HG03575 (cell line): ENCODE data around the gene ANKDD1A.

Experiments used
- ATAC-seq: cut with Tn5 transposase; IDR thresholded peaks from one replicate; pipeline ENCODE4 v1.9.1; 2021; ENCODE audit not compliant: unreplicated experiment, insufficient number of reproducible peaks, low FRiP score; ENCODE audit errors: extremely low read depth

The ANKDD1A gene

DNA sequence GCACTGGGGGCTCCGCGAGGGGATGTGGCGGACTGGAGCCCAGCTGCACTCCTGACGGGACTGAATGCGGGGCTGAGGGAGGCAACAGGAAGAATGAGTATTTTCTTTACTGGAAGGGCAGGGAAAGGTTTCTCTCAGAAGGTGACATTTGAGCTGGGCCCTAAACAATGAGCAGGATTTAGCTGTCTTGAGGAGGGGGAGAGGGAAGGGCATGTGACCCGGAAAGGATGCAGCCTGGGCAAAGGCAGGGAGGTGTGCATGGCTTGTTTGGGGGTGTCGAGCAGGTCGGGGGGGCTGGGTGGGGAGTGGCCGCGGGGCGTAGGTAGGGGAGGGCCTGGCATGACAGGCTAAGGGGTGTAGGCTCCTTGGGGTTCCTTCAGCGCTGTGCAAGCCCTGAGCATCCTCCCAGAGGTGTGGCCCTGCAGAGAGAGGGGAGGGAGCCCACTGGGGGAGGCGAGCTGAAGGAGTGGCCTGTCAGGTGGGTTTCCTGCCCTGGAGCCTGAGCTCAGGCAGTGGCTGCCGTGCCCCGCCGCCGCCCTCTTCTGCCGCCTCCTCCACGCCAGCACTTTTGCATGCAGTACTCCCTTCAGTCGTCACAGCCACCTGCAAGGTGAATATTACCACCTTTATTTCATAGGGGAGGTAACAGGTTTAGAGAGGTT, 17.2 kb upstream of the ANKDD1A start:
- ATAC-seq, result no peak

DNA sequence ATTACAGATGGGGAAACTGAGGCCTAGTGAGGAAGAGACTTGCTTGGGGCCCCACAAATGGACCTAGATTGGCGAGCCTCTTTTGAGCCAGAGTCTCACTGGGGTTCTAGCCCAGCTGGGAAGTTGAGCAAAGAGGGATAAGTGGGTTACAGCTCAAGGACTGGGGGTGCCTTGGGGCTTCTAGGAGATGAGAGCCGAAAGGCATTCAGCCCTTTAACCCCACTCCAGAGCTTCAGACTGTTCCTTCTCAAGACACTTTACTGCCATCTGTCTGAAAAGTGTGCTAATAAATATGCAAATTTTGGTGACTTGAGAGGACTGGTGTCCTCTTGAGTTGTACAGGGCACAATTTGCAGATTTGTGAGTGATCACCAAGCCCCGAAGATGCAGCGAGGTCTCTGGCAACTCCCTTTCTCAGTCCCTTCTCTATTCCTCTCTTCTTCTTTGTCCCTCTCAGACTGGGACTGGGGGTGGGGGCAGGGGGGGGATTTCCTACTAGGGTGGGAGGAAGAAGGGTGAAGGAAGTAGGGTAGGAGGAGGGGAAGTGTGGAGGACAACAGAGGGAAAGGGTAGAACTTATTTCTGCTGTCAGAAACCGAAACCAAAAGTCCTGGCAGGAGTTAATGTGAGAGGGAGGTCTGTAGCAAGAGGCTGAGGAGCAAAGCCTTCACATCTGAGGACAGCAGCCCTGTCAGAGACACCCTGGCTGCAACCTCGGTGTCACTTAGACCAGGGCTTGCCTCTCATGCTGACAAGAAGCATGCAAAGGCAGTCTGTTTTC, 16.2 kb upstream of the ANKDD1A start:
- no peak for ATAC-seq

GRCh38 chr15:64896371-64897069, 15.2 kb upstream of the ANKDD1A start:
- no peak for ATAC-seq

DNA sequence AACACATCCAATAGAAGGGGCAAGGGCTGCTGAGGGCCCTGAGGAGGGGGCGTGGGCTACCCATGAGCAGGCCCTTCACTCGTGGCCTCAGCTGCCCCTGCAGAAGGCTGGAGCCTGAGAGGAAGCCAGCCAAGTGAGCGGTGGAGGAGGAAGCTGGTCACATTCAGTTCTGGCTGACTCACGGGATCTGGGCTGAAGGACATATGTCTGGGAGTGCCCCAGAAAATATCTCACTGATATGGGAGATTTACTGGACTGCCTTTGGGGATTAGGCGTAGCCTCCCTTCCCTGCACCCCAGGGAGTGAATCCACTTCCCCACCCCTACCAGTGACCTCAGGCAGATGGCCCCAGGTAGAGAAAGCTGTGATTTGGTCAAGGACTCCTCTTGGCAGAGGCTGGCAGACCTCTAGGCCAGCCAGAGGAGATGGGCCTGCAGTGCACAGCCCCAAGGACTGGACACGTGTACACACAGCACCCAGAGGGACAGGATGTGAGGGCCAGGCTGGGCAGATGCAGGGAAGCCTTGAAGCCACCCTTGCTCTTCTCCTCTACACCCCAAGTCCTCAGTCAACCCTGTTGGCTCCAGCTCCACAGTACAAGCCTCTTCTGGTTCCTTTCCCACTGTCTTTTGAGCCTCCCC, 14.2 kb upstream of the ANKDD1A start:
- ATAC-seq, result no peak

GRCh38 chr15:64898406-64898805, 13.3 kb upstream of the ANKDD1A start:
- no peak for ATAC-seq

GRCh38 chr15:64901141-64901540, 10.6 kb upstream of the ANKDD1A start:
- no peak for ATAC-seq

GRCh38 chr15:64901914-64902313, 9.8 kb upstream of the ANKDD1A start:
- ATAC-seq, result no peak

DNA sequence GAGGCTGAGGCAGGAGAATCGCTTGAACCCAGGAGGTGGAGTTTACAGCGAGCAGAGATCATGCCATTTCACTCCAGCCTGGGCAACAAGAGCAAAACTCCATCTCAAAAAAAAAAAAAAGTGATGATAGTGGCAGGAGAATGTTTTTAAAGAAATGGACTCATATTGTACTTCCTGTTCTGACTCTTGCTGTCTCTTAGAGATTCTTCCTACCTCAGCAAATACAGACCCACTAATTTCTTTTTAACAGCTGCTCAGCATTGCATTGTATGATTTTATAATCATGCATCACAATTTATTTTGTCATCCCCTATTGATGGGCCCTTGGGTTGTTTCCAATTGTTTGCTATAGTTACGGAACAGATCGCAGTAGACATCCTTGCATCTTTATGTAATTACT, 8.8 kb upstream of the ANKDD1A start:
- no peak for ATAC-seq

GRCh38 chr15:64903326-64903950, 8.3 kb upstream of the ANKDD1A start:
- no peak for ATAC-seq

GRCh38 chr15:64904189-64904588, 7.5 kb upstream of the ANKDD1A start:
- no peak for ATAC-seq

- ATAC-seq, result no peak
Observed at GRCh38 chr15:64905119-64905831, 6.4 kb upstream of the ANKDD1A start.

- no peak for ATAC-seq
Observed at GRCh38 chr15:64905941-64906340, 5.8 kb upstream of the ANKDD1A start.

DNA sequence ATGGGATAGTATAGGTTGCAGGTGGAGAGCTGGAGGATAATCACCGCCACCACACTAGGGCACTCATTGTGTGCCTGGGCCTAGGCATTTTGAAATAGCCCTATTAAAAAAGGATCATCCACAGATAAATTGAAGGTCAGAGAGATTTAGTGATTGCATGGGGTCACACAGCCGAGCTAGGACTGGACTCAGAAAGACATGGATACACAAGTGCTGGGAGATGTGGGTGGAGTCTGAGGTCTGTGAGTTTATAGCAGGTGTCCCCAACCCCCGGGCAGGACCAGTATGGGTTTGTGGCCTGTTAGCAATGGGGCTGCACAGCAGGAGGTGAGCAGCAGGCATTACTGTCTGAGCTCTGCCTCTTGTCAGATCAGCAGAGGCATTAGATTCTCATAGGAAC, 5.3 kb upstream of the ANKDD1A start:
- ATAC-seq, result no peak

- no peak for ATAC-seq
Observed at GRCh38 chr15:64907991-64908390, 3.7 kb upstream of the ANKDD1A start.

DNA sequence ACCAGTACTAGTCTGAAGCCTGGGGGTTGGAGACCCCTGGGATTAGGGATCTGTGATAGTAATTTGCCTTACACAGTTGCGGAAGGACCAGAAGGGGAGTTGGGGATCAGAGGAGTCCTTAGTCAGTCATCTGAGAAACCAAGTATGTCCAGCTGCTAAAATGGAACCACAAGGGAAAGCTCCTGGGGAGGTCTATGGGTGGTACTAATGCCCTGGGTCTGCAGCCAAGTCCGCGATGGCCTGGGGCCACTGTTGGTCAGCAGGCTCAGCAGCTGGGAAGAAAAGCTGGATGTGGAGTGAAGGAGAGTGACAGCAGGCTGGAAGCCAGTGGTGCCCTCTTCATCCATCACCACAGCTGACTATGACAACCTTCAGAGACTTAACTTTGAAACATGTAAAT, 2.2 kb upstream of the ANKDD1A start:
- no peak for ATAC-seq

GRCh38 chr15:64912379-64913325, 950 bp downstream of the ANKDD1A start:
- ATAC-seq, result no peak

GRCh38 chr15:64915518-64916227, 4.0 kb downstream of the ANKDD1A start:
- no peak for ATAC-seq
